AG10803 (cell line): ENCODE data around the gene EIF3L.

Experiments
- DNase-seq: peaks from one replicate; pipeline ENCODE4 v3.0.0; 2010; ENCODE audit warnings: low read depth
- H3K4me3 ChIP-seq: 2 replicates; pipeline ENCODE4 v1.5.1; 2011; ENCODE audit warnings: mild to moderate bottlenecking, low read length, control low read depth
- CTCF ChIP-seq: conservative IDR thresholded peaks from 2 replicates; pipeline ENCODE4 v1.5.1; 2011; ENCODE audit warnings: mild to moderate bottlenecking, low read length, control low read depth, inconsistent platforms

EIF3L gene

GRCh38 chr22:37846433-37846832, 2.8 kb upstream of the EIF3L start:
- H3K4me3 ChIP-seq: no peak overlapping the region
- no peak for TF ChIP-seq CTCF
- no peak for DNase-seq

- H3K4me3 ChIP-seq: peak overlapping the region; percentile 97
- no peak for TF ChIP-seq CTCF
- DNase-seq: peak; percentile 35
Measured at GRCh38 chr22:37848587-37849088, 581 bp upstream of the EIF3L start.

GRCh38 chr22:37850801-37851200, 1.6 kb downstream of the EIF3L start:
- H3K4me3 ChIP-seq: no peak overlapping the region
- TF ChIP-seq CTCF: no peak
- DNase-seq: no peak

GRCh38 chr22:37852418-37852817, 3.2 kb downstream of the EIF3L start:
- no peak overlapping the region for H3K4me3 ChIP-seq
- no peak for DNase-seq
- TF ChIP-seq CTCF: no peak

- H3K4me3 ChIP-seq: no peak overlapping the region
- DNase-seq: no peak
- TF ChIP-seq CTCF: no peak
Measured at GRCh38 chr22:37854946-37855345, 5.7 kb downstream of the EIF3L start.

- no peak for DNase-seq
- H3K4me3 ChIP-seq: no peak overlapping the region
- TF ChIP-seq CTCF: no peak
Measured at GRCh38 chr22:37855462-37855861, 6.2 kb downstream of the EIF3L start.

GRCh38 chr22:37860796-37861421, 11.7 kb downstream of the EIF3L start:
- no peak overlapping the region for H3K4me3 ChIP-seq
- TF ChIP-seq CTCF: no peak
- DNase-seq: no peak
